ENCODE data around the gene IGF1R. TPM values are rescaled to one million over a fixed set of nuclear protein-coding genes. Genes with fewer than 3 reads are reported as not detected.

Gene IGF1R
- total RNA-seq, 1 donor from 2014 or later: 28.2 TPM

GRCh38 chr15:98881526-98882520 lies 233.5 kb downstream of the IGF1R start:
- no peak for DNase-seq (ENCODE audit: low read depth, low spot score)

- DNase-seq (ENCODE audit: low read depth, low spot score): no peak
These were observed 235.1 kb downstream of the IGF1R start for GRCh38 chr15:98883478-98883877.

- DNase-seq (ENCODE audit: low read depth, low spot score): no peak
These were observed 236.6 kb downstream of the IGF1R start for GRCh38 chr15:98884894-98885293.

- DNase-seq (ENCODE audit: low read depth, low spot score): no peak
These were observed 239.6 kb downstream of the IGF1R start for GRCh38 chr15:98887976-98888375.

GRCh38 chr15:98888820-98889479 lies 240.6 kb downstream of the IGF1R start:
- DNase-seq (ENCODE audit: low read depth, low spot score): peak; percentile 36

GRCh38 chr15:98889930-98890695 lies 241.8 kb downstream of the IGF1R start:
- DNase-seq (ENCODE audit: low read depth, low spot score): no peak

- no peak for DNase-seq (ENCODE audit: low read depth, low spot score)
These were observed 243.0 kb downstream of the IGF1R start for GRCh38 chr15:98891301-98891700.

- no peak for DNase-seq (ENCODE audit: low read depth, low spot score)
These were observed 245.1 kb downstream of the IGF1R start for GRCh38 chr15:98893401-98893800.

- DNase-seq (ENCODE audit: low read depth, low spot score): no peak
These were observed 246.0 kb downstream of the IGF1R start for GRCh38 chr15:98894312-98894711.

GRCh38 chr15:98896002-98896721 lies 247.8 kb downstream of the IGF1R start:
- no peak for DNase-seq (ENCODE audit: low read depth, low spot score)

- DNase-seq (ENCODE audit: low read depth, low spot score): peak; percentile 92
These were observed 248.7 kb downstream of the IGF1R start for GRCh38 chr15:98896802-98897732.

GRCh38 chr15:98898122-98898521 lies 249.8 kb downstream of the IGF1R start:
- no peak for DNase-seq (ENCODE audit: low read depth, low spot score)

GRCh38 chr15:98899272-98900021 lies 251.1 kb downstream of the IGF1R start:
- no peak for DNase-seq (ENCODE audit: low read depth, low spot score)

- DNase-seq (ENCODE audit: low read depth, low spot score): no peak
These were observed 252.0 kb downstream of the IGF1R start for GRCh38 chr15:98900356-98900755.

- DNase-seq (ENCODE audit: low read depth, low spot score): no peak
These were observed 253.2 kb downstream of the IGF1R start for GRCh38 chr15:98901434-98902072.

- no peak for DNase-seq (ENCODE audit: low read depth, low spot score)
These were observed 254.6 kb downstream of the IGF1R start for GRCh38 chr15:98902931-98903330.

GRCh38 chr15:98903377-98904018 lies 255.2 kb downstream of the IGF1R start:
- DNase-seq (ENCODE audit: low read depth, low spot score): no peak

GRCh38 chr15:98904544-98904943 lies 256.2 kb downstream of the IGF1R start:
- no peak for DNase-seq (ENCODE audit: low read depth, low spot score)

Measured in pulmonary artery endothelial cell (primary cell).